22Rv1 (cell line): ENCODE data around the gene CSTF1.

Source experiments
- ZFX ChIP-seq: fragments of 450-650 bp; IDR thresholded peaks from 2 replicates; pipeline ENCODE4 v1.6.1; 2017; ENCODE audit warnings: antibody characterized with exemption, borderline replicate concordance
- TF ChIP-seq, protein P1 (sequence below): fragments of 450-650 bp; IDR thresholded peaks from 2 replicates; pipeline ENCODE4 v1.5.1; 2017; ENCODE audit warnings: mild to moderate bottlenecking

GRCh38 chr20:56358600-56359211, 33.7 kb upstream of the CSTF1 start, which contains the start of gene FAM210B:
- TF ChIP-seq, protein P1, sequence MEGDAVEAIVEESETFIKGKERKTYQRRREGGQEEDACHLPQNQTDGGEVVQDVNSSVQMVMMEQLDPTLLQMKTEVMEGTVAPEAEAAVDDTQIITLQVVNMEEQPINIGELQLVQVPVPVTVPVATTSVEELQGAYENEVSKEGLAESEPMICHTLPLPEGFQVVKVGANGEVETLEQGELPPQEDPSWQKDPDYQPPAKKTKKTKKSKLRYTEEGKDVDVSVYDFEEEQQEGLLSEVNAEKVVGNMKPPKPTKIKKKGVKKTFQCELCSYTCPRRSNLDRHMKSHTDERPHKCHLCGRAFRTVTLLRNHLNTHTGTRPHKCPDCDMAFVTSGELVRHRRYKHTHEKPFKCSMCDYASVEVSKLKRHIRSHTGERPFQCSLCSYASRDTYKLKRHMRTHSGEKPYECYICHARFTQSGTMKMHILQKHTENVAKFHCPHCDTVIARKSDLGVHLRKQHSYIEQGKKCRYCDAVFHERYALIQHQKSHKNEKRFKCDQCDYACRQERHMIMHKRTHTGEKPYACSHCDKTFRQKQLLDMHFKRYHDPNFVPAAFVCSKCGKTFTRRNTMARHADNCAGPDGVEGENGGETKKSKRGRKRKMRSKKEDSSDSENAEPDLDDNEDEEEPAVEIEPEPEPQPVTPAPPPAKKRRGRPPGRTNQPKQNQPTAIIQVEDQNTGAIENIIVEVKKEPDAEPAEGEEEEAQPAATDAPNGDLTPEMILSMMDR = no peak
- TF ChIP-seq ZFX = no peak
